Measurements from ENCODE around the gene ODC1.

DNA sequence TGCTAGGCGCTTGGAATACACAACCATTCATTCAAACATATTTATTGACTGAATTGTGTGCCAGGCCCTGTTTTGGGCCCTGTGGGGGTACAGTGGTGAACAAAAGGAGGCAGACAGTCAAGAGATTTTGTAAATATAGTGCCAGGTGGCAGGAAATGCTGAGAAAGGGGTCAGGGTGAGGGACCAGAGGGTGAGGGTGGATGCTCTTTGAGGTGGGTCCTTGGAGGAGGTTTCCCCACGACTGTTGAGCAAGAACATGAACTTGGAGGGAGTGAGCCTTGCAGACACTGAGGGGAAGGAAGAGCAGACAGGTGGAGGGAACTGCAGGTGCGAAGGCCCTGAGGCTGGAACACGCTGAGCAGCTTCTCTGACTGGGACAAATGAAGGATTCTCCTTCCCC, 40.7 kb downstream of the ODC1 start:
- TF ChIP-seq POLR2A (IDR thresholded peaks at IDR 0.05) (no peak), CTCF (IDR thresholded peaks at IDR 0.05) (no peak)
